Stimulated activated memory B cell treated with anti-CD40 and anti-IgM and Interleukin-4, amounts not matched to agents 10 μg/mL and 1 μg/mL and 100 μg/mL, for 72 hours (primary cell): Measurements from ENCODE around the gene MEX3D.

ENCODE experiments used
- ATAC-seq: fragments of 150-1000 bp; cut with Tn5 transposase; 2 replicates; pipeline ENCODE4 v1.10.0; 2021
- H3K27ac Mint-ChIP-seq: one replicate; pipeline ENCODE4 v1.8.0; 2022; ENCODE audit warnings: mild to moderate bottlenecking, mixed read lengths
- H3K27me3 Mint-ChIP-seq: one replicate; pipeline ENCODE4 v1.8.0; 2022; ENCODE audit warnings: mixed read lengths
- H3K36me3 Mint-ChIP-seq: one replicate; pipeline ENCODE4 v1.8.0; 2022; ENCODE audit warnings: mixed read lengths
- H3K4me1 Mint-ChIP-seq: one replicate; pipeline ENCODE4 v1.8.0; 2022; ENCODE audit warnings: mixed read lengths
- H3K4me3 Mint-ChIP-seq: one replicate; pipeline ENCODE4 v1.8.0; 2022; ENCODE audit warnings: mild to moderate bottlenecking, moderate library complexity, mixed read lengths
- H3K9me3 Mint-ChIP-seq: one replicate; pipeline ENCODE4 v1.8.0; 2022; ENCODE audit warnings: mixed read lengths

Gene MEX3D

DNA sequence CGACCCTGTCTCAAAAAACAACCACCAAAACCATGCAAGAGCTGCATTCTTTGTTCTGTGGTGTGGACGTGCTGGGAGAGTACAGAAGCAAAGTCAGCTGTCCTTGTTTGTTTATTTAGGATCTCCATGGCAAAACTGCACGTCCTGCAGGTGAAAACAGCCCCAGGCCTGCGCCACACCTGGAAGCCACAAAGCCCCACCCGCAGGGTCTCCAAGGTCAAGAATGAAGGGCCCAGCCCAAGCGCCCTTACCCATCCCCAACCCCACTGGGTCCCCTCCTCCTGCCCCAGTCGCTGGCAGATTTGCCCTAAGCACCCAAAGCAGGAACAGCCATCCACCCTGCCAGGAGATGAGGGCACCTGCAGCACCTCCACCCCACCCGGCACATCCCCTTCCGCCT is 14.1 kb upstream of the MEX3D start:
- no peak overlapping the region for H3K27ac Mint-ChIP-seq

DNA sequence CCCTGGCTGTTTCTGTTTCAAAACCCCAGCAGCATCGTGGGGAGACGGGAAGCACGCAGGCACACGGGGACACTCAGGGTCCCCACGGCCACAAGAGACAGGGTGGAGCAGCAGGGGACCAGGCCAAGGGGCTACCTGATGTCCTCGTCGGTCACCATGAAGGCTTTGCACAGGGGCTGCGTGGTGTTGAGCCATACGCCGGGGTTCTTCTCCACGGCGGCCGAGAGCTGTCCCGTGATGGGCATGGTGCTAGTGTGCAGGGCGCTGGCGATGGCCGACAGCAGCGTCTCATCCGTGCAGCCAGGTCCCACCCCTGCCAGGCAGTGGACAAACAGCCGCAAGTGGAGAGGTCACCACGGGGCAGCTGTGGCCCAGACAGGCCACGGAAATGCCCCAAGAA is 12.8 kb upstream of the MEX3D start:
- ATAC-seq, result no peak
- Mint-ChIP-seq H3K36me3 (peaks cover 59% of the 10 kb centered on the region), H3K4me3 (no peak overlapping the region), H3K4me1 (peaks cover 8% of the 10 kb centered on the region), H3K27me3 (no peaks in the 10 kb centered on the region), H3K27ac (no peak overlapping the region), H3K9me3 (no peaks in the 10 kb centered on the region)

More for the DNA sequence above, 14.1 kb upstream of the MEX3D start:
- Mint-ChIP-seq H3K4me1 (peaks cover 6% of the 10 kb centered on the region), H3K27me3 (no peaks in the 10 kb centered on the region), H3K36me3 (peaks cover 57% of the 10 kb centered on the region), H3K4me3 (no peak overlapping the region), H3K9me3 (no peaks in the 10 kb centered on the region)
- ATAC-seq, result no peak

DNA sequence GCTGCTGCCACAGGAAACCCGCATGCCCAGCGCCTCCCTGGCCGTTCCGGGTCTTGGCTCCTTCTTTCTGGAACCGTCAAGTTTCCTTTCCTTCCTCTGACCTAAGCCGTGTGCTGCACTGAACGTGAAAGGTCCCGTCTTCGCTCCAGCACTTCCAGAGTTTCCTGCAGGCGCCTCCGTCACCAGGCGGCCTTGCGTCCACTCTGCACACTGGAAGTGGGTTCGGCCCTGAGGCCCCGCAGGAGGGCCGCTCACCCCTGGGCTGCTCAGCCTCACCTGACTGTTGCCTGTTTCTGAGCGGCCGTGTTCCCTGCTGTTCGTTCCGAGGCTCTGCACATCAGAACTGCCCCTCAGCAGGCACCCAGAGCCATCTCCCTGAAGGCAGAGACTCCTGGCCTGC is 12.3 kb upstream of the MEX3D start:
- Mint-ChIP-seq H3K27me3 (no peaks in the 10 kb centered on the region), H3K9me3 (no peaks in the 10 kb centered on the region), H3K4me3 (no peak overlapping the region), H3K27ac (no peak overlapping the region), H3K36me3 (peaks cover 61% of the 10 kb centered on the region), H3K4me1 (peaks cover 7% of the 10 kb centered on the region)
- ATAC-seq, result no peak

DNA sequence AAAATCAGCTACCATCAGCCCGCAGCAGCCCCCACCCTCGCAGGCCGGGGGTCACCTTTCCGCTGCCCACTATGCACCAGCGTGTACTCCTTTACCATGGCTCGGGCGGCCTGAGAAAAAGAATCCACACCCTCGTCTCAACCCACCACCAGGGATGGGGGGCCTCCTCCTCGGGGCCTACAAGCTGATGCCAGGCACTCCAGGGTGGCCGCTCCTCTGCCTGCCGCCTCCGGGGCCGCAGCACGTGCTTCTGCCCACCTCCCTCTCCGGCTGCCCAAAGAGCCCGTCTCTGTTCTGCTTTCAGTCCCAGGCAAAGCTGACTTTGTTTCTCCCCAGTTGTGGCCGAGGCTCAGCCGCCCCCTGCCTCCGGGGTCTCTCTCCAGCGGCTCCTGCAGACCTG is 11.1 kb upstream of the MEX3D start:
- H3K4me1 Mint-ChIP-seq, result peaks cover 11% of the 10 kb centered on the region
- no peaks in the 10 kb centered on the region for H3K9me3 Mint-ChIP-seq
- peaks cover 49% of the 10 kb centered on the region for H3K36me3 Mint-ChIP-seq
- no peak for ATAC-seq
- no peaks in the 10 kb centered on the region for H3K27me3 Mint-ChIP-seq
- H3K4me3 Mint-ChIP-seq, result no peak overlapping the region
- no peak overlapping the region for H3K27ac Mint-ChIP-seq

DNA sequence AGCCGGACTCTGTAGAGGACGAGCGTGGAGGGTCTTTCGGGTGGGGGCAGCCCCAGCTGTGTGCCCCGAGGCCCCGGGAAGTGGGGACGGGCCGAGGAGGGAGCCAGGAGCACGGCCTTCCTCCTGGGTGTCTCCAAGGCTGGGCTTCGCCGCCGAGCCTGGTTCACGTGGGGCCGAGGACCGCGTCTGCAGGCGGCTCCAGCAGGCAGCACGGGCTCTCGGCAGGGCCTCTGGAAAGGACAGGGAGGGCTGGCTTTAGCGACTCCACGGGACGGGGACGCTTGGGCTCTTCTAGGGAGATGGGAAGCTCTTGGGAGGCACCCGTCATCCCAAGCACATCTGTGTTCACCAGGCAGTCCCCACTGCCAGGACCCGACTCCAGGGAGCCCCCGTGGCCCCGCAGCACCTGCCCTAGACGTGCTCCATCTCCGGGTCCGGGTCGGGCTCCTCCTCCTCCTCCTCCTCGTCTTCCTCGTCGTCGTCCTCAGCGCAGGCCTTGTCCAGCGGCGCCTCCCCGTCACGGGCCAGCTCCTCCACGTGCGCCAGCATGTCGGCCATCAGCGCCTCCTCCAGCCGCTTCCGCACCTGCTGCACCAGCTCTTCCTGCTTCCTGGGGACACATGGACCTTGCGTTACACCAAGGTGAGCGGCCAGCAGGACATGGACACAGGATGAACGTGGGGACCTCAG is 9.9 kb upstream of the MEX3D start:
- H3K4me1 Mint-ChIP-seq, result peaks cover 11% of the 10 kb centered on the region
- no peak overlapping the region for H3K27ac Mint-ChIP-seq
- H3K9me3 Mint-ChIP-seq, result no peaks in the 10 kb centered on the region
- H3K4me3 Mint-ChIP-seq, result no peak overlapping the region
- H3K36me3 Mint-ChIP-seq, result peaks cover 46% of the 10 kb centered on the region
- ATAC-seq, result no peak
- H3K27me3 Mint-ChIP-seq, result no peaks in the 10 kb centered on the region

DNA sequence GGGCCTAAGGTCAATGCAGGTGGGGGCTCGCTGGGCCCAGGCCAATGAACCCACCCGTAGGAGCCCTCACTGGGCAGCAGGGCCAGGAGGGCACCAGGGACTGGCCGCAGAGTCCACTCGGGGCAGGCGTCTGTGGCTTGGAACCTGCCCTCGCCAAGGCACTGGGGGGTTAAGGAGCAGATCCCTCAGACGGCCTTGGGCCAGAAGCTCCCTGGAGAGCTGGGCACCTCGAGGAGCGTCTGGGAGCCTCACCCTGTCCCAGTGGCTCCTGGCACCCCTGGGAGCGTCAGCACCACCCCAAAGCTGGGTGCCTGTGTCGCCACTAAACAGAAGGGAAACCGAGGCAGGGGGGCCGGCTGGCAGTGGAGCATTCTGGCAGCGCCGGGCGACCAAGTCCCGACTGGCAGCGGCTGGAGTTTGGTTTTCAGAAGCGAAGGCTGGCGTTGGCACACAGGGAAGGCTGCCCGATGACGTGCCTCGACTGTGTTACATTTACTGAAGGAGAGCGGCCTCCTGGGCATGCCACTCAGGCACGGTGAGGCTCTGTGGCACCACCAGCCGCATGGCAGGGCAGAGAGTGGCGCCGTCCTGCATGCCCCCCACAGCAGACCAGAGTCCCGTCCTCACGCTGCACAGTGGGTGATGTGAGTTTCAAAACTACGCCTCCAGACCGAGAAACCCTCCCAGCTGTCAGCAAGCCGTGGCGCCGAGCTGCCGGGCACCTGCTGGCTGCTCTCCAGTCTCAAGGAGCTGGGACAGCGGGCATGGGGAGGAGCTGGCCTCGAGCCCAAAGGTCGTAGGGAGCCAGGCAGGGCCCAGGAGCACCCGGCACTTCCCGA is 9.2 kb upstream of the MEX3D start:
- Mint-ChIP-seq H3K4me1 (peaks cover 11% of the 10 kb centered on the region), H3K4me3 (no peak overlapping the region), H3K27me3 (no peaks in the 10 kb centered on the region), H3K27ac (no peak overlapping the region), H3K9me3 (no peaks in the 10 kb centered on the region), H3K36me3 (peaks cover 41% of the 10 kb centered on the region)
- no peak for ATAC-seq

DNA sequence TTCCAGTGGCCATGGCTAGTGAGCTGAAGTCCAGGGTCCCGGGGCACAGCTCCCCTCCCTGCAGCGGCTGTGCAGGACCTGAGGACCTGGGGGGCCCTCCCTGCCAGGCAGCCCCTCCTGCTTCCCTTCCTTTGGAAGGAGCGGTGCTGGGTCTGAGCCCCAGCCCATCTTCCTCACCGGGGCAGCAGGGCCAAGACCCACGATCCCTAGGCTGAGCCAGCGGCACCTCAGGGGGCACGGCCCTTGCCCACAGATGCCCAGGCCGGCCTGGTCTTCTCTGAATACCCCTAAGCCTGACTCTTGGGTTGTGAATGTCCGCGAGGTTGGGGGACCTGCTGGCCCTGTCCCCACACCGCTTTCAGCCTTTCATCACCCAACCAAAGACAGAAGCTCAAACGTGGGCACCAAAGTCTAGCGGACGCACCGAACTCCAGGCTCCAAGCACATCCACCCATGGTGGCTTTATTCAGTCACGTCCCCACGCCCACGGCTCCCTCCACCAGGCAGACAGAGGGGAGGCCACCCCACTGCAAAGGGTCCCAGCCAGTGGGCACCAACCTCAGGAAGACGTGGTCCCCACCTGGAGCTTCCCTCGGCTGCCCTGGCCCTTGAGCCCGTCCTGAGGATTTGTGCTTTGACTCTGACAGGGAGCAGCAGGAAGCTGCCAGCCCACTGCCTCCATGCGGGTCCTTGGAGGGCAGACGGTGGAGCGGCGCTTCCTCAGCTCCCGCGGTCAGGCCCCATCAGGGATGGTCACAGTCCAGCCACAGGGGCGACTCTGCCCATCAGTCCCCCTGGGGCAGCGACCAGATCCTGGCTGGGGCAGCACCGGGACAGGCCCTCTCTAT is 8.3 kb upstream of the MEX3D start:
- Mint-ChIP-seq H3K27ac (peak overlapping the region; percentile 2), H3K4me3 (no peak overlapping the region), H3K4me1 (peaks cover 11% of the 10 kb centered on the region), H3K27me3 (no peaks in the 10 kb centered on the region), H3K36me3 (peaks cover 37% of the 10 kb centered on the region), H3K9me3 (no peaks in the 10 kb centered on the region)
- ATAC-seq, result peak; percentile 42

DNA sequence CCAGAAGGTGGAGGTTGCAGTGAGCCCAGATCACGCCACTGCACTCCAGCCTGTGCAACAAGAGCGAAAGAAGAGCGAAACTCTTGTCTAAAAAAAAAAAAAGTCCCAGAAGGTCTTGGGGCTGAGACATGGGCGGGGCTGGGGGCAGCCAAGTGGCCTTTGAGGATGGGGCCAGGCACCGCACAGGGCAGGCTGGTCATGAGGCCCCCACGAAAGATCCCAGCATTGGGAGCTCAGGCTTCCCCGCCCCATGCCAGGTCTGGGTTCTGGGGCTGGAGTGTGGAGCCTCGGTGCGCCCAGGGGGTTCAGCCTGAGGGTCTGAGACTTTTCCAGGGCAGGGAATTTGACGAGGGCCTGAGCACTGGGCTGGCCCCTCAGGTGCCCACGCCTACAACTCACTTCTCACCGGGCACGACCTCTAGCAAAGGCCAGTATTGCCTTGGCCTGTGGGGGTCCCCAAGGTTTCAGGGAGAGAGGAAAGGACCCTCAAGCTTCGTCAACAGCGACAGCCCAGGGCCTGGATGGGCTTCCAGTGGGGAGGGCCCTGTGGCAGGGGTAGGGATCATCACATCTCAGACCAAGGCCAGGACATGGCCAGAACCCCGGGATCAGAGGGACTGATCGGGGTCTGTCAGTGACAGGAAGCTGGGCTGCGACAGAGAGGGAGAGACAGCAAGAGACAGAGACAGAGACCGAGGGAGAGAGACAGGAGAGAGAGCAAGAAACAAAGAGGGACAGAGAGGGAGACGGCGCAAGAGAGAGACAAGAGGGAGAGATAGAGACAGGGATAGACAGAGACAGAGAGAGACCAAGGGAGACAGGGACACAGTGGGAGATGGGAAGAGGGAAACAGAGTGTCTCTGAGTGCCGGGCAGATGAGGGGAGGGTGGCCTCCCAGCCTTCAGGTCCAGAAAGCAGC is 7.5 kb upstream of the MEX3D start:
- Mint-ChIP-seq H3K36me3 (peaks cover 28% of the 10 kb centered on the region), H3K27ac (peak overlapping the region; percentile 2), H3K4me3 (no peak overlapping the region), H3K27me3 (peaks cover 3% of the 10 kb centered on the region), H3K9me3 (no peaks in the 10 kb centered on the region), H3K4me1 (peaks cover 13% of the 10 kb centered on the region)
- ATAC-seq, result peak; percentile 10

DNA sequence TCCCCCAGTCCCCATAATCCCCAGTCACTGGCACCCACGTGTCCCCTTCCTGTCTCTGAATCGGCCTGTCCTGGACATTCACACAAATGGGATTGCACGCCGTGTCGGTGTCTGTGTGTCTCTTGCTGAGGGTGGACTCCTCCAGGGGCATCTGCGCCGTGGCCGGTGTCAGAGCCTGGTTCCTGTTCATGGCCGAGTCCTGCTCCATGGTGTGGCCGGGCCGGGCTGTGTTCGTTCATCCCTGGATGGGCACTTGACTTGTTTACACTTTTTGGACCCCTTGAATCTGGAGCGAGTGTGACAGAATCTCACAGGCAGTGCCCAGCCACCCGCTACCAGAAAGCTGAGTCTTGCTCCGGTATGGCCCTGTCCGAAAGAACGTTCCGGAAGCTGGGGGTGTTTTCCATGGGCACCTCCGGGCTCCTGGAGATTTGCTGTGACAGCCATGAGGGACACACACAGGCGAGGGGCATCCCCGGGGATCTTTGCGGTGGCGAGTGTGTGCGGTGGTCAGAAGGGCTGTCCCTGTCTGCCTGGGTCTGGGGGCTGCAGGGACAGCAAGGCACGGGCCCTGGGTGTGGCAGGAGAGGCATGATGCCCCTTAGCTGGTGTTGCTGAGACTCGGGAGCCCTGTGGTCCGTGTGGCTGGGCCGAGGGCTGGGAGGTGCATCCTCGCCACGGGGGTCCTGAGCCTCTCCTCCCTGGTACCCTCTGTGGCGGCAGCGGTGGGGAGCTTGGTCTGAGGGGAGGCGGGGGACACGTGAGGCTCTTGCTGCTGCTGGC is 6.4 kb upstream of the MEX3D start:
- H3K9me3 Mint-ChIP-seq, result no peaks in the 10 kb centered on the region
- H3K27me3 Mint-ChIP-seq, result peaks cover 13% of the 10 kb centered on the region
- H3K36me3 Mint-ChIP-seq, result peaks cover 18% of the 10 kb centered on the region
- ATAC-seq, result no peak
- peaks cover 23% of the 10 kb centered on the region for H3K4me1 Mint-ChIP-seq
- H3K27ac Mint-ChIP-seq, result no peak overlapping the region
- no peak overlapping the region for H3K4me3 Mint-ChIP-seq

GRCh38 chr19:1572795-1573194 is 4.7 kb upstream of the MEX3D start:
- H3K4me1 Mint-ChIP-seq, result peaks cover 32% of the 10 kb centered on the region
- no peak overlapping the region for H3K27ac Mint-ChIP-seq
- H3K36me3 Mint-ChIP-seq, result peaks cover 6% of the 10 kb centered on the region
- H3K9me3 Mint-ChIP-seq, result no peaks in the 10 kb centered on the region
- H3K4me3 Mint-ChIP-seq, result no peak overlapping the region
- ATAC-seq, result no peak
- peaks cover 21% of the 10 kb centered on the region for H3K27me3 Mint-ChIP-seq

DNA sequence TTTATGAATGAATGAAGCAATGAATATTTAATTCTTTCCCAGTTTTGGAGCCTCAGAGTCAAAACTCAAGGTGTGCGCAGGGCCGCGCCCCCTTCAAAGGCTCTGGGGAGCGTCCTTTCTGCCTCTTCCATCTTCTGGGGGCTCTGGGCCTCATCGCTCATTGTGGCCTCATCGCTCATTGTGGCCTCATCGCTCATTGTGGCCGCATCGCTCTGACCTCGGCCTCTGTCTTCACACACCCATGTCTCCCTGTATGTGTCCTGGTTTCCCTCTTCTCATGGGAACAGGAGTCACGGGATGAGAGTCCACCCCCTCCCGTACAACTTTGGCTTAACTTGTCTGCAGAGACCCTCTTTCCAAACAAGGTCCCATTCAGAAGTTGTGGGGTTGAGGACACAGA is 3.2 kb upstream of the MEX3D start:
- peaks cover 6% of the 10 kb centered on the region for H3K36me3 Mint-ChIP-seq
- H3K9me3 Mint-ChIP-seq, result no peaks in the 10 kb centered on the region
- H3K27me3 Mint-ChIP-seq, result peaks cover 21% of the 10 kb centered on the region
- peaks cover 32% of the 10 kb centered on the region for H3K4me1 Mint-ChIP-seq
- H3K4me3 Mint-ChIP-seq, result no peak overlapping the region
- ATAC-seq, result no peak
- no peak overlapping the region for H3K27ac Mint-ChIP-seq

DNA sequence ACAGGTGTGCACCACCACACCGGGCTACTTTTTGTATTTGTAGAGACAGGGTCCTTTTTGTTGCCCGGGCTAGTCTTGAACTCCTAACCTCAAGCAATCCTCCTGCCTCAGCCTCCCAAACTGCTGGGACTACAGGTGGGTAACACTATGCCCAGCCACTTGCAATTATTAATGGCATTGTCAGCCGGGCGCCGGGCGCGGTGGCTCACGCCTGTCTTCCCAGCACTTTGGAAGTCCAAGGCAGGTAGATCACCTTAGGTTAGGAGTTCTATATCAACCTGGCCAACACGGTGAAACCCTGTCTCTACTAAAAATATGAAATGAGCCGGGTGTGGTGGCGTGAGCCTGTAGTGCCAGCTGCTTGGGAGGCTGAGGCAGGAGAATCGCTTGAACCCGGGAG is 2.7 kb upstream of the MEX3D start:
- H3K4me1 Mint-ChIP-seq, result peaks cover 29% of the 10 kb centered on the region
- peaks cover 21% of the 10 kb centered on the region for H3K27me3 Mint-ChIP-seq
- no peak overlapping the region for H3K27ac Mint-ChIP-seq
- H3K9me3 Mint-ChIP-seq, result no peaks in the 10 kb centered on the region
- H3K36me3 Mint-ChIP-seq, result peaks cover 3% of the 10 kb centered on the region
- no peak overlapping the region for H3K4me3 Mint-ChIP-seq
- ATAC-seq, result no peak

- H3K9me3 Mint-ChIP-seq, result no peaks in the 10 kb centered on the region
- peak overlapping the region; percentile 25 for H3K27ac Mint-ChIP-seq
- peaks cover 21% of the 10 kb centered on the region for H3K27me3 Mint-ChIP-seq
- H3K4me1 Mint-ChIP-seq, result peaks cover 23% of the 10 kb centered on the region
- ATAC-seq, result no peak
- no peaks in the 10 kb centered on the region for H3K36me3 Mint-ChIP-seq
- peak overlapping the region; percentile 60 for H3K4me3 Mint-ChIP-seq
These were observed 1.9 kb upstream of the MEX3D start for GRCh38 chr19:1569997-1570396.

DNA sequence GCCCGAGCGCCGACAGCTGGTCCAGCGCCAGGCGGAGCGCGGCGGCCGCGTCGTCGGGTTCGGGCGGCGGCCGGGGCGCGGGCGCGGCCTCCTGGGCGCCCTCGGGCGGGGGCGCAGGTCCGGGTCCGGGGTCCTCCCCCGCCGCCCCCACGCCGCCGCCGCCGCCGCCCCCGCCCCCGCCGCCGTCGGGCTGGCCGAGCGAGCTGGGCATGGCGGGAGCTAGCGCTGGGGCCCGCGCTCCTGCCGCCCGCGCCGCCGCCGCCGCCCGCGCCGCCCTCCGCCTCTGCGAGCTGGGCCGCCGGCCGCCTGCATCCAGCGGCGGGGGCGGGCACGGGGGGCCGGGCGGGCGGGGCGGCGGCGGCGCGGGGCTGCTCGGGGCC is 287 bp downstream of the MEX3D start:
- peaks cover 21% of the 10 kb centered on the region for H3K4me1 Mint-ChIP-seq

More for the DNA sequence above, 287 bp downstream of the MEX3D start:
- Mint-ChIP-seq H3K36me3 (no peaks in the 10 kb centered on the region), H3K9me3 (no peaks in the 10 kb centered on the region), H3K27me3 (peaks cover 21% of the 10 kb centered on the region), H3K27ac (no peak overlapping the region), H3K4me3 (no peak overlapping the region)
- no peak for ATAC-seq
